ENCODE results near the gene ATPAF1.

Gene ATPAF1

GRCh38 chr1:46615735-46616134, 52.4 kb downstream of the ATPAF1 start:
- no peak for DNase-seq (ENCODE audit: low spot score)

- DNase-seq (ENCODE audit: low spot score), result no peak
Observed at GRCh38 chr1:46615088-46615487, 53.1 kb downstream of the ATPAF1 start.

GRCh38 chr1:46614604-46614984, 53.6 kb downstream of the ATPAF1 start:
- DNase-seq (ENCODE audit: low spot score), result no peak

- DNase-seq (ENCODE audit: low spot score), result peak; percentile 30
Observed at GRCh38 chr1:46613661-46614603, 54.2 kb downstream of the ATPAF1 start.

GRCh38 chr1:46612937-46613660, 55.1 kb downstream of the ATPAF1 start:
- no peak for DNase-seq (ENCODE audit: low spot score)

DNA sequence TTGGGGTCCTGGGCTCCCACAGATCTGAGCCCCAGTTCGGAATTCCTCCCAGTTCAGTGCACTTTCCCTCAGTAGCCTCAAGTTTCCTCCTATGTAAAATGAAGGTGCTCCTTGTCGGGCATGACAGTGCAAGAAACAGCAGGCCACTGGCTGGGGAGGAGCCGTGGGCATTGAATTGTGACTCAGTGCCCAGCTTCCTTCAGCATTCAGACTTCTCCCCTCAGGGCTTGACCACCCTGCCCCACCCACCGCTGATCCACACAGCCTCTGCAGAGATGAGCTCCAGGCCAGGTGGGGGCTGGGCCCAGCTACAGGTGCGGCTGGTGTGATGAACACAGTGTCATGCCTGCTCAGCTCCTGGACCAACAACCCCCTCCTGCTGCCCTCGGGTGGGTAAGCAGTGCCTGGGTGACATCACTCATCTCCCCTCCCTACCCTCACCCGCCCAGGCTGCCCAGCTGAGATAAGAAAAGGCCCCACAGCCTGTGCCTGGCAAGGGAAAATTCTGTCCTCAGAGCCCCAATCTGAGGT, 56.4 kb downstream of the ATPAF1 start:
- no peak for DNase-seq (ENCODE audit: low spot score)

DNA sequence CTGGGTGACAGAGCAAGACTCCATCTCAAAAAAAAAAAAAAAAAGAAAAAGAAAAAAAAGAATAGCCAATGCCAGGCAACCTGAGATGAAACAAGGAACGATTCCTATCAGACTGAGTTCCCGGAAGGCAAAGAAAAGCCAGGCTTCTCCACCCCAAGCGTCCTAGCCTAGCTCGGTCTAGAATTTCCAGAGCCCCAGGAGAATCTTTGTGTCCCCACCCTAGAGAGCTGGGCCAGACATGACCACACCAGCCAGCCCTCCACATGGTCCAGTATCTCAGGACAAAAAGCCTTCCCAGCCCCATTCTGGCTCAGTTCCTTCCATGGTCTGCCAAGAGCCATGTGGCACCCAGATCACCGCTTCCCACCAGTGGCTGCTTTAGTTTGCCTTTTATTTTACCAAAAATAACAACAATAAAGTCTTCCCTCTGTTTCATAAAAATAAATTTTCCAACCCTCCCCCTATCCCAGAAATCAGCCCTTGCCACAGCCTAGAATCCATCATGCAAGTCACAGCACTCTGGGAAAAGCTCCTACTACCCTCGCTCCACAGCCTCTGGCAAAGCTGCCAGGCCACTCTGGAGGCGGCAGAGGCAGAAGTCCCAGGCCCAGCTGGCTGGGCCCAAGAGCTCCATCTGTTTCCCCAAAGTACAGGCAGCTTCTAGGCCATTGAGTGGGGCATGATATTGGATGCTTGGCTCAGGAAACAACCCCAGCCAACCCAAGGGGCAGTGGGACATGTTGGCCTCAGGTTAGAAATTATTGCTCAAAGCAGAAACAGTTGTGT, 60.6 kb downstream of the ATPAF1 start:
- no peak for DNase-seq (ENCODE audit: low spot score)

GRCh38 chr1:46606255-46606965, 61.8 kb downstream of the ATPAF1 start:
- no peak for DNase-seq (ENCODE audit: low spot score)

DNA sequence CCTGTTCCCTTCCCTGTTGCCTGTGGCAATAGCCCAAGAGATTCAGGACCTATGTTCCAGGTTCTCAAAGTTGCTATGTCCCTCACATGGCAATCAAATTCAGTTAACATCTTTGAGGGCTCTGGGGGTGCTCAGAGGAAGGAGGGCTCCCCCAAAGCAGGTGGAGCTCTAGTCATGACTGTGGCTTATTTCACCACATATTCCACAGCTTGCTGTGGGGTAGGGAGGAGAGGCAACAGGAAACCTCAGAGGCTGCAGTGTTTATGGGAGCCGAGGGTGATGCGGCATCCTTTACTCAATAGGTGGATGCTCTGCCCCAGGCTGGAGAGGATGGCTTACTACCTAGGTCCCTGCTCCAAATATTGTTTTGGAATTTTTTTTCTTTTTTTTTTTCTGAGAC, 62.9 kb downstream of the ATPAF1 start:
- DNase-seq (ENCODE audit: low spot score), result no peak

- peak; percentile 97 for DNase-seq (ENCODE audit: low spot score)
Observed at GRCh38 chr1:46603858-46604549, 64.2 kb downstream of the ATPAF1 start, which contains the start of gene MKNK1. MKNK1 (minus strand) TSS chr1:46604268; CDS start chr1:46583327, 20,941 bp downstream.

DNA sequence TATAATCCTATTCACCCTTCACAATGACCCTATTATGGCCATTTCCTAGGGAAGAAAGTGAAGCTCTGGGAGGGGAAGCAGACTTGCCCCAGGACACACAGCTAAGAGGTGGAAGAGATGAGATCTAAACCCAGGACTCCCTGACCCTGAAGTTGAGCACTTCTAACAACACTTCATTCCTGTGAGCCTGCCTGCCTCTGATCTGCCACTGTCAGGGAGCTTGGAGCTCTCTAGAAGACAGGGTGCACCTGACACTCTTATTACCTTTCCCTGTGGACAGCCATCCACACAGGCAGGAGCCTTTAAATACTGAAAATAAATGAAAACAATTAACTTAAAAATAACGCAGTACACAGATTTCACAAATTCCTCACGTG, 64.7 kb downstream of the ATPAF1 start:
- peak; percentile 29 for DNase-seq (ENCODE audit: low spot score)

DNA sequence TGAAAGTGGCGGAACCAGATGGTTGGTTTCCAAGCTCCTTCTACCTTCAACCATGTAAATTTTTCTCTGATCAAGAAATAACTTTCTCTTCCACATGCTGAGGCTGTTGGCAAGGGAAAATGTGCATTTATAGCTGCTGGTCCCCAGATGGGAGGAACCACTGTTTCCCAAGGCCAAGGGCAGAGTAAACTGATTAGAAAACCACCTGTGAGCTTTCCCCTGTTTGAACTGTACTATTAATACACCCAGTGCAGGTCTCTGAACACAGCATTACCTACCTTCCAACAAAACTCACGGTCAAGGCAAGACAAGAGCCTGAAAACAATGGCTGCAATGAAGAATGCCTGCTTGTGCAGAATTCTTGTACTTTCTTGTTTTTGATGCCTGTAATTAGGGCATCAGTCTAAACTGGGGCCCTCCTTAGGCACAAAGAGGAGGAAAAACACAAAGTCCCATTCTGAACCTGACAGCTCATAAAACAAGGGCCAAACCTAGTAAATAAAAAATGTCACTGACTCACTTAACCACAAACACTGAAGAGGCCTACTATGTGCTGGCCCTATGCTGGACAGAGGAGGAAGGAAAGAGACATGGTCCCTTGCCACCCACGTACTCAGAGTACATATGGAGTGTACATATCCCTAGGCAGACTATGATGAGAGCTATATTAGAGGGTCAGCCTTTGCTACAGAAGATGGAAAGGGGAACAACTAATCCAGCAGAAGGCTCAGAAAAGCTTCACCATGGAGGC, 66.7 kb downstream of the ATPAF1 start:
- DNase-seq (ENCODE audit: low spot score), result no peak

- no peak for DNase-seq (ENCODE audit: low spot score)
Observed at GRCh38 chr1:46599059-46599970, 68.8 kb downstream of the ATPAF1 start.

DNA sequence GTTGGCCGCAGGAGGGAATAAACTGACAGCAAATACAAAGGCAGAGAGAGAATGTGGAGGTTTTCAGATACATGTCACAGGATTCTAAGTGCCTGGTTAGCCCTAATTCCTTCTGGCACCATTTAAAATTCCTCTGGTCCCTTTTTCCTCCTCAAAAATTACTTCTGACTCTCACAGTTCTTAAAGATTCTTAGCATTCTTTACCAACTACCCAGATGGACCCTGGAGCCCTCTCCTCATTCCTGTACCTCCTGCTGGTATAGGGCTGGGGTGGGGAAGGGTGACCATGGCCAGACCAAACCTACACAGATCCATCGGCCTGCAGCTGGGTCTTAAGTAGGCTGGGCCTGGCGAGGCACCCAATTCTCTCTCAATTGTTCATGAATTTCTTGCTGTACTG, 71.3 kb downstream of the ATPAF1 start:
- DNase-seq (ENCODE audit: low spot score), result no peak

DNA sequence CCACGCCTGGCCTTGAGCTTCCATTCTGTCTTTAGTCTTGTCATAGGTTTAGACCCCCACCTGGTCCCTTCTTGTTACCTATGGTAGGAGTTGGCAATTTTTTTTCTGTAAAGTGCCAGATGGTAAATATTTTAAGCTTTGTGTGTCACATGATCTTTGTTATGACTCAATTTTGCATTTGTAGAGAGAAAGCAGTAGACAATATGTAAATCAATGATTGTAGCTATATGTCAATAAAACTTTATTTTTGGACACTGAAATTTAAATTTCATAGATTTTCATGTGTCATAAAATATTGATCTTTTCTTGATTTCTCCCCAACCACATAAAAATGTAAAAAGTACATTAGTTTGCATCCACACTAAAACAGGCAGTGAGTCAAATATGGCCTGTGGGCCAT, 72.1 kb downstream of the ATPAF1 start:
- no peak for DNase-seq (ENCODE audit: low spot score)

- no peak for DNase-seq (ENCODE audit: low spot score)
Observed at GRCh38 chr1:46595127-46595526, 73.0 kb downstream of the ATPAF1 start.

DNA sequence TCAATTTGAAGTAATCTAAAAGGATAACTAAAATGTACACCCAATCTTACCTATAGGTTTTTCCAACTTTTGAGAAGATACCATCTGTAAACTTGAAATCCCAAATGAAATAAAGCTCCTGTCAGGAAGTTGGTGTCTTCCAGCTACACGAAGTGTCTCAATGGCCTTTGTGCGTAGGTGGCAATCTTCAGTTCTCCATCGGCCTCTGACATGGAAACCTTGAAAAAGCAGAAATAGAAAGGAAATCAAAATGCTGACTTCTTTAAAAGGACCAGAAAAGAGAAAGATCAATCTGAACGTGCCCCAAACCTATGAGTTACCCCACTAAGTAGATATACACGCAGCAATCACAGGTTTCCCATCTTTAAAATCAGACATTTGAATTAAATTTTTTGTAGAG, 74.1 kb downstream of the ATPAF1 start:
- no peak for DNase-seq (ENCODE audit: low spot score)

- no peak for DNase-seq (ENCODE audit: low spot score)
Observed at GRCh38 chr1:46592823-46593222, 75.3 kb downstream of the ATPAF1 start.

DNA sequence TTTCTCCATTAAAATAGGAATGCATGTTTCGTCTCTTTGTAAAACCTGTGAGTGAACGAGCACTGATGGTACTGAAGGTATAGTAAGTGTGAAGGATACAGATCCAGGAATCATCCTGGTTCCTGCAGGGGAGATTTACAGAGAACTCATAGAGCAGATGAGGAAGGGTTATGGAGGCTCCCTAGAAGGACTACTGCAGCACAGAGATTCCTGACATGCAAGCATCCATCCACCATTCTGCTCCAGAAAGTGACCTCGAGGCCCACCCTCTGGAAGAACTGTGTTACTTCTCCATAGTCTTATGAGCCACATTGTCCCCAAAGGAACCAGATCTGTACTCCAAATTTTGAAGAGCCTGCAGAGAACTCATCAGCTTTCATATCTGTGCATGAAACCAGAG, 78.6 kb downstream of the ATPAF1 start:
- no peak for DNase-seq (ENCODE audit: low spot score)
